ENCODE results near the gene SHISA9. TPM values are rescaled to one million over a fixed set of nuclear protein-coding genes. Genes with fewer than 3 reads are reported as not detected.

SHISA9 gene
- total RNA-seq, 2 experiments from 2014 or later = not detected

- H3K4me3 ChIP-seq (ENCODE audit: low read depth, low read length, poor library complexity, severe bottlenecking) = no peak overlapping the region
- H4K20me1 ChIP-seq (ENCODE audit: insufficient read depth, low read length) = no peaks in the 10 kb centered on the region
- no peak for DNase-seq (ENCODE audit: low spot score)
- no peak overlapping the region for H3K4me2 ChIP-seq (ENCODE audit: low read length)
- H3K4me1 ChIP-seq (ENCODE audit: insufficient read depth, low read length, poor library complexity, severe bottlenecking) = no peaks in the 10 kb centered on the region
- H3K9me3 ChIP-seq (ENCODE audit: low read length) = no peaks in the 10 kb centered on the region
- TF ChIP-seq CTCF (conservative IDR thresholded peaks at IDR 0.05; ENCODE audit: low read length) = no peak
- no peak for TF ChIP-seq EZH2phosphoT487 (IDR thresholded peaks at IDR 0.05; ENCODE audit: borderline replicate concordance, low read depth, low read length)
- H3K27ac ChIP-seq (ENCODE audit: low read depth, low read length, poor library complexity, severe bottlenecking) = no peak overlapping the region
- H3K36me3 ChIP-seq (ENCODE audit: insufficient read depth, low read length) = no peaks in the 10 kb centered on the region
- BruUV-seq (replicated peaks) = no TSS peak
- no peaks in the 10 kb centered on the region for H3K9me2 ChIP-seq (ENCODE audit: insufficient read depth, low read length)
- H2AFZ ChIP-seq (ENCODE audit: low read length) = no peak overlapping the region
- H3K79me2 ChIP-seq (ENCODE audit: insufficient read depth, low read depth, low read length) = no peaks in the 10 kb centered on the region
- intact Hi-C loops (cut with micrococcal nuclease; ENCODE audit: unreplicated experiment) = no loop called here
- POLR2A ChIA-PET = interaction anchor here (0.5 to 0.6 kb wide), 3 partner anchors 164 to 711 kb away, joined by 3 read pairs; no protein-coding TSS in a partner anchor
- CTCF ChIA-PET (ENCODE audit: unreplicated experiment) = no interaction called here
These were observed 252.3 kb downstream of the SHISA9 start for GRCh38 chr16:13153696-13154095.

GRCh38 chr16:13154799-13155198, 253.4 kb downstream of the SHISA9 start:
- no peak overlapping the region for H3K4me2 ChIP-seq (ENCODE audit: low read length)
- ChIA-PET CTCF (ENCODE audit: unreplicated experiment) (no interaction called here), POLR2A (no interaction called here)
- no peak overlapping the region for H2AFZ ChIP-seq (ENCODE audit: low read length)
- H3K79me2 ChIP-seq (ENCODE audit: insufficient read depth, low read depth, low read length) = no peaks in the 10 kb centered on the region
- no peak for DNase-seq (ENCODE audit: low spot score)
- no peak for TF ChIP-seq EZH2phosphoT487 (IDR thresholded peaks at IDR 0.05; ENCODE audit: borderline replicate concordance, low read depth, low read length)
- TF ChIP-seq CTCF (conservative IDR thresholded peaks at IDR 0.05; ENCODE audit: low read length) = no peak
- no peaks in the 10 kb centered on the region for H3K9me2 ChIP-seq (ENCODE audit: insufficient read depth, low read length)
- no peaks in the 10 kb centered on the region for H3K4me1 ChIP-seq (ENCODE audit: insufficient read depth, low read length, poor library complexity, severe bottlenecking)
- no TSS peak for BruUV-seq (replicated peaks)
- no peak overlapping the region for H3K27ac ChIP-seq (ENCODE audit: low read depth, low read length, poor library complexity, severe bottlenecking)
- no peaks in the 10 kb centered on the region for H3K36me3 ChIP-seq (ENCODE audit: insufficient read depth, low read length)
- intact Hi-C loops (cut with micrococcal nuclease; ENCODE audit: unreplicated experiment) = no loop called here
- no peak overlapping the region for H3K4me3 ChIP-seq (ENCODE audit: low read depth, low read length, poor library complexity, severe bottlenecking)
- H4K20me1 ChIP-seq (ENCODE audit: insufficient read depth, low read length) = no peaks in the 10 kb centered on the region
- H3K9me3 ChIP-seq (ENCODE audit: low read length) = no peaks in the 10 kb centered on the region

- Histone ChIP-seq H3K4me1 (ENCODE audit: insufficient read depth, low read length, poor library complexity, severe bottlenecking) (no peaks in the 10 kb centered on the region), H3K27ac (ENCODE audit: low read depth, low read length, poor library complexity, severe bottlenecking) (no peak overlapping the region), H3K36me3 (ENCODE audit: insufficient read depth, low read length) (no peaks in the 10 kb centered on the region), H4K20me1 (ENCODE audit: insufficient read depth, low read length) (no peaks in the 10 kb centered on the region), H3K4me2 (ENCODE audit: low read length) (no peak overlapping the region), H2AFZ (ENCODE audit: low read length) (no peak overlapping the region), H3K79me2 (ENCODE audit: insufficient read depth, low read depth, low read length) (no peaks in the 10 kb centered on the region), H3K4me3 (ENCODE audit: low read depth, low read length, poor library complexity, severe bottlenecking) (no peak overlapping the region), H3K9me3 (ENCODE audit: low read length) (no peaks in the 10 kb centered on the region), H3K9me2 (ENCODE audit: insufficient read depth, low read length) (no peaks in the 10 kb centered on the region)
- BruUV-seq (replicated peaks) = no TSS peak
- no peak for TF ChIP-seq CTCF (conservative IDR thresholded peaks at IDR 0.05; ENCODE audit: low read length)
- TF ChIP-seq EZH2phosphoT487 (IDR thresholded peaks at IDR 0.05; ENCODE audit: borderline replicate concordance, low read depth, low read length) = no peak
- intact Hi-C loops (cut with micrococcal nuclease; ENCODE audit: unreplicated experiment) = no loop called here
- no peak for DNase-seq (ENCODE audit: low spot score)
- CTCF ChIA-PET (ENCODE audit: unreplicated experiment) = interaction anchor here (0.5 kb wide), 1 partner anchor 16 kb away, joined by 6 read pairs; no protein-coding TSS in a partner anchor
- POLR2A ChIA-PET = no interaction called here
These were observed 254.0 kb downstream of the SHISA9 start for GRCh38 chr16:13155377-13155776.
